Activated T-helper 17 cell treated with anti-CD3 and anti-CD28 coated beads, Interleukin-2, amount 50 U/mL, for 72 hours (primary cell): ENCODE results near the gene CYP2F1. TPM values are rescaled to one million over a fixed set of nuclear protein-coding genes. Genes with fewer than 3 reads are reported as not detected.
"Not testable (repeated sequence)": the region's sequence is repeated elsewhere in the genome, so short reads cannot be mapped to it uniquely, and the experiment has no call there.

Experiments
- ATAC-seq: fragments of 150-1000 bp; cut with Tn5 transposase; replicated peaks from 2 replicates; pipeline ENCODE4 v1.10.0; 2021; ENCODE audit warnings: mild to moderate bottlenecking, moderate library complexity
- H3K27ac Mint-ChIP-seq: one replicate; pipeline ENCODE4 v1.8.0; 2022; ENCODE audit warnings: mixed read lengths
- H3K27me3 Mint-ChIP-seq: one replicate; pipeline ENCODE4 v1.8.0; 2022; ENCODE audit warnings: mixed read lengths
- H3K36me3 Mint-ChIP-seq: one replicate; pipeline ENCODE4 v1.8.0; 2022; ENCODE audit warnings: low read depth, mild to moderate bottlenecking, mixed read lengths
- H3K4me1 Mint-ChIP-seq: one replicate; pipeline ENCODE4 v1.8.0; 2022; ENCODE audit warnings: mixed read lengths
- H3K4me3 Mint-ChIP-seq: one replicate; pipeline ENCODE4 v1.8.0; 2022; ENCODE audit warnings: mild to moderate bottlenecking, mixed read lengths
- H3K9me3 Mint-ChIP-seq: one replicate; pipeline ENCODE4 v1.8.0; 2022; ENCODE audit warnings: mixed read lengths
- total RNA-seq, 2 donors: library from RNA; stranded (reverse); gene quantifications; one replicate each; pipeline ENCODE4 v1.2.3, GENCODE V29; 2022

The CYP2F1 gene
- under 1 TPM in 1 of 2 donors, not detected in 1; 0.28 TPM for total RNA-seq

DNA sequence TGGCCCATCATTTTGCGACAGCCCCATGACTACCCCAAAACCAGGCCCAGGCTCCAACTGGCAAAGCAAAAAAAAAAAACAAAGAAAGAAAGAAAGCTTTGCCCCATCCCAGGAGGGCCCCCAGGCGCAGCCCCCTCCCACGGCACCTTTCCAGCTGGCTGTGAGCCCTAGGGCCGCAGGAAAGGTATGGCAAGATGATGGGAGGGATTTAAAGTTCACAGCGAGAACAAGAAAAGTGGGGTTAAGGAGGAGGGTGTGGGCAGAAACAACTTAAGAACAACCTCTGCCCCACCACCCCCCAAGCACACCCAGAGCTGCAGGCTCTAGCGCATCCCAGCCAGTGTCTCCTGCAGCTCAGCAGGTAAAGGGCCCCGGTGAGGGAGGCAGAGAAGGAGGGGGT, at the start of gene CYP2F1:
Gene CYP2F1, plus strand, starts transcription at position 301 of the 400 bp plus-strand sequence. CDS start 1,757 bp downstream, outside the sequence.
- no peak for ATAC-seq
- H3K27ac Mint-ChIP-seq: peak within 1 kb of the TSS; percentile 1
- H3K4me1 Mint-ChIP-seq: no peaks in the 10 kb centered on the region
- no peak within 1 kb of the TSS for H3K4me3 Mint-ChIP-seq
- H3K27me3 Mint-ChIP-seq: no peaks in the 10 kb centered on the region
- no peaks in the 10 kb centered on the region for H3K36me3 Mint-ChIP-seq
- no peaks in the 10 kb centered on the region for H3K9me3 Mint-ChIP-seq

- Mint-ChIP-seq H3K4me3 (no peak overlapping the region), H3K27ac (peak overlapping the region; percentile 48), H3K4me1 (no peaks in the 10 kb centered on the region), H3K27me3 (peaks cover 9% of the 10 kb centered on the region), H3K36me3 (no peaks in the 10 kb centered on the region), H3K9me3 (no peaks in the 10 kb centered on the region)
- no peak for ATAC-seq
These were observed 49.2 kb upstream of the CYP2F1 start for GRCh38 chr19:41064974-41065569.

DNA sequence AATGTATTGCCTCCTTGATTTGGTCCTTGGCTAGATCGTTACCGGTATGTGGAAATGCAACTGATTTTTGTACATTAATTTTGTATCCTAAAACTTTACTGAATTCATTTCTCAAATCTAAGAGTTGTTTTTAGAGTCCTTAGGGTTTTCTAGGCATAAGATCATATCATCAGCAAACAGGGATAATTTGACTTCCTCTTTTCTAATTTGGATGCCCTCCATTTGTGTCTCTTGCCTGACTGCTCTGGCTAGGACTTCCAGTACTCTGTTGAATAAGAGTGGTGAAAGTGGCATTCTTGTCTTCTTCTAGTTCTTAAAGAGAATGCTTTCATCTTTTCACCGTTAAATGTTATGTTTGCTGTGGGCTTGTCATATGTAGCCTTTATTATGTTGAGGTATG, 37.9 kb upstream of the CYP2F1 start:
- no peak overlapping the region for H3K4me3 Mint-ChIP-seq
- H3K4me1 Mint-ChIP-seq: no peaks in the 10 kb centered on the region
- H3K9me3 Mint-ChIP-seq: peaks cover 7% of the 10 kb centered on the region
- peaks cover 14% of the 10 kb centered on the region for H3K27me3 Mint-ChIP-seq
- no peak for ATAC-seq
- H3K36me3 Mint-ChIP-seq: no peaks in the 10 kb centered on the region
- H3K27ac Mint-ChIP-seq: no peak overlapping the region

DNA sequence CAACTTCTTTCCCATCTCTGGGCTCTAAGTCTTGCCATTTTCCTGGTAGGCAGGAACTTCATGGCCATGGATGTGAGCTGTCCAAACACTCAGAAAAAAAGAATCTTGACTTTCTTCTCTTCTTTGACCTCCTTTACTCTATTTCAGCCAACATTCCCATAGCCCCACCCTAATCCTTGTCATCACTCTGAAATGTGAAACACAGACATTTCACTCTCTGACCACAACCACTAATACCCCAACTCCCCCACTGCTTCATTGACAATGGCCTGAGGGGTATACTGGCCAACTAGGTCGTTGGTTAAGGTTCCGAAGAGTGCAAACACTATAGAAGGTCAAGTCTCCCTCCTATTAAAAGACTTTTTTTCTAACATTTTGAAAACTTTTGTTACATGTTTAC, 30.7 kb upstream of the CYP2F1 start:
- no peak for ATAC-seq
- Mint-ChIP-seq H3K4me3 (no peak overlapping the region), H3K4me1 (no peaks in the 10 kb centered on the region), H3K36me3 (no peaks in the 10 kb centered on the region), H3K27me3 (peaks cover 34% of the 10 kb centered on the region), H3K9me3 (peaks cover 7% of the 10 kb centered on the region), H3K27ac (no peak overlapping the region)

DNA sequence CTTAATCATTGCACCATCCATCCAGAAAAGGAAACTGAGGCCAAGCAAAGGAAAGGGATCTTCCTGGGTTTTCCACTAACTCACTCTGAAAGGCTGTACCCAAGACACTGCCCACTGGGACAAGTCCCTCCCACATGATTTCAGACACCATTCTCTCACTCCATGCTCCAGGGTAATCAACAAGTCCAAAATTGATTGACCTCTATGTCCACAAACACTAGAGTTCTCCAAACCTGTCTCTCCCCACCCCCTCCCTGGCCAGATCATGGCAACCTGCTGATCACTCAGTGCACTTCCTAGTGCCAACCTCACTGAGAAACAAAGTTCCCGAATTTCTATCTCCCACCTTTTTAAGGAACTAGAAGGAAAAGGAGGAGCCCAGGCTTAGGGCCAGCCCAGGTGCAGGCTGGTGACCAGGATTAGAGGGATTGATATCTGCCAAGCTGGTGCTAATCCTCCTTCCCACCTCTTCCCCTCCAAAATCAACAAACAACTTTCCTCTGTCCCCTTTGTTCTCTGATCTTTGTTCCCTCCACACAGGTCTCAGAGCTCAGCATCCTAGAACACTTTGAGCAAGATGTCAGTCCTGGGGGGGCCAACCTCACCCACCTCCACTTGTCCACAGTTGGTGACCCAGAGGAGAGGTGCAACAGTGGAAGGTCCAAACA, 28.4 kb upstream of the CYP2F1 start:
- Mint-ChIP-seq H3K4me1 (peaks cover 8% of the 10 kb centered on the region), H3K27ac (no peak overlapping the region)
- no peak for ATAC-seq

GRCh38 chr19:41088151-41088550, 26.1 kb upstream of the CYP2F1 start, which contains the start of gene CYP2A13:
Gene CYP2A13 (plus strand): TSS chr19:41088451. CDS start chr19:41088472, 21 bp downstream.
- H3K27me3 Mint-ChIP-seq: peaks cover 53% of the 10 kb centered on the region
- ATAC-seq: no peak
- H3K9me3 Mint-ChIP-seq: no peaks in the 10 kb centered on the region
- peaks cover 8% of the 10 kb centered on the region for H3K4me1 Mint-ChIP-seq
- H3K27ac Mint-ChIP-seq: no peak within 1 kb of the TSS
- H3K36me3 Mint-ChIP-seq: no peaks in the 10 kb centered on the region
- H3K4me3 Mint-ChIP-seq: no peak within 1 kb of the TSS

More for the DNA sequence above, 28.4 kb upstream of the CYP2F1 start:
- Mint-ChIP-seq H3K9me3 (peaks cover 4% of the 10 kb centered on the region), H3K36me3 (no peaks in the 10 kb centered on the region), H3K4me3 (no peak overlapping the region), H3K27me3 (peaks cover 48% of the 10 kb centered on the region)

DNA sequence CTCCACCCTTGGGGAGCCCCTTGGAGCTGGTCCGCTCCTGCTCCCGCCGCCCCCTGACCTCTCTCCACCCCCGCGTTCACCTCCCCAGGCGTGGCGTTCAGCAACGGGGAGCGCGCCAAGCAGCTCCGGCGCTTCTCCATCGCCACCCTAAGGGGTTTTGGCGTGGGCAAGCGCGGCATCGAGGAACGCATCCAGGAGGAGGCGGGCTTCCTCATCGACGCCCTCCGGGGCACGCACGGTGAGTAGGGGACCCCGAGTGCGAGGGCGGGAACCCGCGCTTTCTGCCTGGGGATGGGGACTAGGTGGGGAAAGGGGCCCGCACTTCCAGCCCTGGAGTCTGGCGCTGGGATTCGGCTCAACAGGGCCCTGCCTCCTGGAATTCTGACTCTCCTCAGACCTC, 24.3 kb upstream of the CYP2F1 start:
- no peak for ATAC-seq
- Mint-ChIP-seq H3K9me3 (no peaks in the 10 kb centered on the region), H3K36me3 (no peaks in the 10 kb centered on the region), H3K27ac (no peak overlapping the region), H3K27me3 (peaks cover 60% of the 10 kb centered on the region), H3K4me1 (peaks cover 8% of the 10 kb centered on the region), H3K4me3 (no peak overlapping the region)

DNA sequence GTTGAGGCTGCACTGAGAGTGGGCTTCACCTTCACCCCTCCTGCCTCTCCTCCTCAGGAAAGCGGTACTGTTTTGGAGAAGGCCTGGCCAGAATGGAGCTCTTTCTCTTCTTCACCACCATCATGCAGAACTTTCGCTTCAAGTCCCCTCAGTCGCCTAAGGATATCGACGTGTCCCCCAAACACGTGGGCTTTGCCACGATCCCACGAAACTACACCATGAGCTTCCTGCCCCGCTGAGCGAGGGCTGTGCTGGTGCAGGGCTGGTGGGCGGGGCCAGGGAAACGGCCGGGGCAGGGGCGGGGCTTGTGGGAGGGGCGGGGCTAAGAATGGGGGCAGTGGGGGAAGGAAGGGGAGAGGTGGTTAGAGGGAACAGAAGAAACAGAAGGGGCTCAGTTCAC, 18.5 kb upstream of the CYP2F1 start:
- no peak overlapping the region for H3K27ac Mint-ChIP-seq
- H3K27me3 Mint-ChIP-seq: peaks cover 42% of the 10 kb centered on the region
- peak; percentile 62 for ATAC-seq
- H3K4me3 Mint-ChIP-seq: no peak overlapping the region
- peaks cover 6% of the 10 kb centered on the region for H3K9me3 Mint-ChIP-seq
- H3K4me1 Mint-ChIP-seq: no peaks in the 10 kb centered on the region
- no peaks in the 10 kb centered on the region for H3K36me3 Mint-ChIP-seq

DNA sequence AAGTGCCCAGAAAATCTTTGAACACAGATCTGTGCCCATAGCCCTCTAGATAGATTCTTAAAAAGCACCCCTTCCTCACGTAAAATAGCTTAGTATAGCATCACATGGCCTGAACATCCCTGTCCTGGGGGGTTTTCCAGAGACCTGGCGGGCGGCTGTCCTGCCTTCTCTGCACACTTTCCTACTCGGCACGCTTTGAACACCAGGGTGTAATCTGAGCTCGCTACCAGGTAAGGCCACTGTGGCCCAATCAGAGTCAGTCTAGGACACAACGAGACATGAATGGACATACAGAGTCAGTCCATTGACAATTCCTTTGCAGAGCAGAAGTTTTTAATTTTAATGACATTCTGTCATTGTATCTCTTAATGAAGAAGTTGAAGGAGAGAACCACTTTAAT, 17.9 kb upstream of the CYP2F1 start:
- no peak for ATAC-seq
- Mint-ChIP-seq H3K4me3 (no peak overlapping the region), H3K4me1 (no peaks in the 10 kb centered on the region), H3K27me3 (peaks cover 35% of the 10 kb centered on the region), H3K36me3 (no peaks in the 10 kb centered on the region), H3K27ac (no peak overlapping the region), H3K9me3 (peaks cover 6% of the 10 kb centered on the region)

DNA sequence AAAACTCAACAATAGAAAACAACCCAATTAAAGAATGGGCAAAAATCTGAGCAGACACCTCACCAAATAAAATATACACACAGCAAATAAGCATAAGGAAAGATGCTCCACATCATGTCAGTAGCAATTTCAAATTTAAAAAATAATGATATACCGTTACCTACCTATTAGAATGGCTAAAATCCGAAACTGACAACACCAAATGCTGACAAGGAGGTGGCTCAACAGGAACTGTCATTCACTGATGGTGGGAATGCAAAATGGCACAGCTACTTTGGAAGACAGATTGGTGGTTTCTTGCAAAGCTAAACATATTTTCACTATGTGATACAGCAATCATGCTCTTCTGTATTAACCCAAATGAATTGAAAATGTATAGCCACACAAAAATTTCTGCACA, 16.9 kb upstream of the CYP2F1 start:
- H3K4me3 Mint-ChIP-seq: no peak overlapping the region
- H3K27ac Mint-ChIP-seq: no peak overlapping the region
- peaks cover 9% of the 10 kb centered on the region for H3K9me3 Mint-ChIP-seq
- H3K4me1 Mint-ChIP-seq: no peaks in the 10 kb centered on the region
- no peaks in the 10 kb centered on the region for H3K36me3 Mint-ChIP-seq
- peaks cover 30% of the 10 kb centered on the region for H3K27me3 Mint-ChIP-seq
- ATAC-seq: no peak

DNA sequence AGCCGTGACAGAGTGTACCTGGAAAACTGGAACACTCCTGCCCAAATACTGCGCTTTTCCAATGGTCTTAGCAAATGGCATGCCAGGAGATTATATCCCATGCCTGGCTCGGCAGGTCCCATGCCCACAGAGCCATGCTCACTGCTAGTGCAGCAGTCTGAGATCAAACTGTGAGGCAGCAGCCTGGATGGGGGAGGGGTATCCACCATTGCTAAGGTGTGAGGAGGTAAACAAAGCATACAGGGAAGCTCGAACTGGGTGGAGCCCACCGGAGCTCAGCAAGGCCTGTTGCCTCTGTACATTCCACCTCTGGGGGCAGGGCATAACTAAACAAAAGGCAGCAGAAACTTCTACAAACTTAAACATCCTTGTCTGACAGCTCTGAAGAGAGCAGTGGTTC, 15.5 kb upstream of the CYP2F1 start:
- Mint-ChIP-seq H3K27ac (no peak overlapping the region), H3K27me3 (peaks cover 23% of the 10 kb centered on the region), H3K4me3 (no peak overlapping the region), H3K9me3 (peaks cover 12% of the 10 kb centered on the region), H3K4me1 (no peaks in the 10 kb centered on the region), H3K36me3 (no peaks in the 10 kb centered on the region)
- no peak for ATAC-seq

GRCh38 chr19:41102210-41102609, 12.0 kb upstream of the CYP2F1 start:
- peaks cover 12% of the 10 kb centered on the region for H3K9me3 Mint-ChIP-seq
- H3K4me3 Mint-ChIP-seq, H3K27ac Mint-ChIP-seq, ATAC-seq, H3K4me1 Mint-ChIP-seq, H3K36me3 Mint-ChIP-seq, H3K27me3 Mint-ChIP-seq: not testable (repeated sequence)

DNA sequence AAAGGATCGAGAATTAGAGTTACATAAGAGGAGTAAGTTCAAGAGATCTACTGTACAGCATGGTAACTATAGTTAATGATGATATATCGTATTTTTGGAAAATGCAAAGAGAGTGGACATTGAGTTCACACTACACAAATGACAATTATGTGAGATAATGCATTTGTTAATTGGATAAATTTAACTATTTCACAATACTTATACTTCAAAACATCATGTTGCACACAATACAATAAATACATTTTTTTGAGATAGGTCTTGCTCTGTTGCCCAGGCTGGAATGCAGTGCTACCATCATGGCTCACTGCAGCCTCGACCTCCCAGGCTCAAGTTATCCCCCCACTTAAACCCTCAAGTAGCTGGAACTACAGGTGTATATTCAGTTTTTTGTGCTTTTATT, 8.1 kb upstream of the CYP2F1 start:
- no peaks in the 10 kb centered on the region for H3K27me3 Mint-ChIP-seq
- H3K27ac Mint-ChIP-seq: no peak overlapping the region
- no peaks in the 10 kb centered on the region for H3K36me3 Mint-ChIP-seq
- H3K9me3 Mint-ChIP-seq: peaks cover 5% of the 10 kb centered on the region
- no peak for ATAC-seq
- no peaks in the 10 kb centered on the region for H3K4me1 Mint-ChIP-seq
- H3K4me3 Mint-ChIP-seq: no peak overlapping the region

GRCh38 chr19:41111296-41111695, 2.9 kb upstream of the CYP2F1 start:
- H3K36me3 Mint-ChIP-seq: no peaks in the 10 kb centered on the region
- no peaks in the 10 kb centered on the region for H3K4me1 Mint-ChIP-seq
- no peak overlapping the region for H3K27ac Mint-ChIP-seq
- no peak for ATAC-seq
- H3K4me3 Mint-ChIP-seq: no peak overlapping the region
- H3K9me3 Mint-ChIP-seq: no peaks in the 10 kb centered on the region
- H3K27me3 Mint-ChIP-seq: no peaks in the 10 kb centered on the region

DNA sequence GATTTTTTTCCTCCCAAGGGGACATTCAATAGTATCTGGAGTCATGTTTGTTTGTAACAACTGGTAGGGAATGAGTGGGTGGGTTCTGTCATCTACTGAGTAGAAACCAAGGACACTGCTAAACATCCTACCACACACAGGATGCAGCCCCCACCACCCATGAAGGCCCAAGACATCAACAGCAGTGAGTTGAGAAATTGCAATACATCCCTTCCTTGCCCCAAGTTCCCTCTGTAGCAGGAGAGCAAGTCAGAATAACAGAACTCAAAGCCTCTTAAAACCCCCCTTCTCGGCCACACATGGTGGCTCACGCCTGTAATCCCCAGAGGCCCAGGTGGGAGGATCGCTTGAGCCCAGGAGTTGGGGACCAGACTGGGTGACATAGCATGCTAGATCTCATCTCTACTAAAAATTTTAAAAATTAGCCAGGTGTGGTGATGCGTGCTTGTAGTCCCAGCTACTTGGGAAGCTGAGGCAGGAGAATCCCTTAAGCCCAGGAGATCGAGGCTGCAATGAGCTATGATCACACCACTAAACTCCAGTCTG, 2.4 kb upstream of the CYP2F1 start:
- ATAC-seq: no peak
- Mint-ChIP-seq H3K27ac (no peak overlapping the region), H3K4me3 (no peak overlapping the region), H3K27me3 (no peaks in the 10 kb centered on the region), H3K4me1 (no peaks in the 10 kb centered on the region), H3K9me3 (no peaks in the 10 kb centered on the region), H3K36me3 (no peaks in the 10 kb centered on the region)
